ENCODE results near the gene SLC22A4. TPM values are rescaled to one million over a fixed set of nuclear protein-coding genes. Genes with fewer than 3 reads are reported as not detected.

The SLC22A4 gene
- total RNA-seq, 4 donors from 2014 or later, result 1.9 to 4.2 (median 2.5) TPM

DNA sequence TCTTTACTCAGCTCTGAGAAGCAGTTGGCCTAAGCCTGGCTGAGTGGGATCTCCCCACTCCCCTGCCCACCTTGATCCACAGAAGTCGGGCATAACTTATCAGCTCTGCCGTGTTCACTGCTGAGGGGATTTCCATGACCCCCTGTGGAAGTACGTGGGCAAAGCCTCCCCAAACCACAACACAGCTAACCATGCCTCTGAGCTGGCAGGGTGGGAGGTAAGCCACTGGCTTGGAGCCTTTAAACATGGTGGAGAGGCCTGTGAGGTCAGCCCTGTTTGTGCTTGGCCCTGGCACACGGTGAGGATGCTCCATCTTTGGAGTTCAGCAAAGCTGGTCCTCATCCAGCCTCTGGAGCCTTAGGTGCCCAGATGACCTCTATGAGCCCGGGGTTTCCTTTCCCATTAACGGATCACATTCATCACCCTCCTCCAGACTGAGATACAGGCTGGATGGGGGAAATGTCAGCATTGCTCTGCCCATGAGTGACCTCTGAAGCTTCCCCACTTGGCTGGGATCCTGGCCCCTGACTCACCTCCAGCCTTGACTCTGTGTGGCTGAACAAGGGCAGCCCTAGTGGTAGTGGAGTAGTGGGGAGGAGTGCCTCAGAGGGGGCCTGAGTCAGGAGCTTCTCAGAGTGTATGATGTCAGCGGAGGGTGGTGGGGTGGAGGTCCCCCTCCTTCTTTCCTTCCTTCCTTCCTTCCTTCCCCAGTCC, 30.5 kb upstream of the SLC22A4 start:
- WGBS, 2 donors, result 37 to 39% methylated on average over 6 to 7 of the region's 7 CpGs
- Histone ChIP-seq H3K4me1 (peaks cover 0 to 100% (median 91%) of the 10 kb centered on the region in 4 donors), H3K27me3 (no peaks in the 10 kb centered on the region), H3K4me3 (no peak overlapping the region), H3K9me3 (no peaks in the 10 kb centered on the region), H3K36me3 (peaks cover 0 to 13% (median 0%) of the 10 kb centered on the region in 3 donors), H3K27ac (peak overlapping the region; percentile 85 to 98 (median 92))
- TF ChIP-seq EP300 (IDR thresholded peaks at IDR 0.05) (no peak), POLR2A (IDR thresholded peaks at IDR 0.05) (no peak), CTCF (IDR thresholded peaks at IDR 0.05) (no peak)
- DNase-seq (ENCODE audit: low spot score in 2 of 2), result peak in 1 of 2 donors; percentile 8

DNA sequence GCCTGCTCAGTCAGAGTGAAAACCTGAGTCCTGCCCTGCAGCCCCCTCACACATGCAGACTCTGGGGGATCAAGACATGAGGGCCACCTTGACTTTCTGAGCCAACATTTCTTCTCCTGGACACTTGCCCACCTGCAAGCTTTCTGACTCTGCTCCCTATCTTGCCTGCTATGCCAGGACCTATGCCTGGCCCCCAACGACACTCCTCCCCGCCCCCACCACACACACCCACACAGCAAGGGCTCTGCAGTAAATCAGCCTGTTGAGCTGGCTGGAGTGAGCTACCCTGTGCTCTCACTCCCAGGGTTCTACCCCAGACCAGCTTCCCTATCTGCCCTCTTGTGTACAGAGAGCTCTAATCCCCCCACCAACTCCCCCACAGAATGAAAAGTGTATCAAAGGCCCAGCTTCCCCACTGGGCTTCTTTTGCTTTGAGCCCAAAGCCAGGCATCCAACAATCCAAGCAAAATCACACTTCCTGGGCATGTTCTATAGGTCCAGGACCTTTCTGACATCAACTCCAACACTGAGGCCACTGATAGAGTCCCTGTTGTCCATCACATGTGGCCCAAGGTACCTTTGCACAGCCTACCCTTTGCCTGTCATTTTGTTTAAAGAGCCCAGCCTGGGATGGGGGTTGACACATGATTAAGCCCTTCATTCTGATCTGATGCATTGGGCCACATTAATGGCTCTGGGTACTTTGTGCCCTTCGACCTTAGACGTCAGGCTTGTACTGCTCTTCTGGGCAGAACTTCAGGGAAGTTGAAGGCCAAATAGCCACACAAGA, 29.5 kb upstream of the SLC22A4 start:
- peak in 1 of 2 donors; percentile 5 for DNase-seq (ENCODE audit: low spot score in 2 of 2)
- Histone ChIP-seq H3K4me3 (no peak overlapping the region), H3K27ac (peak overlapping the region; percentile 85 to 98 (median 92)), H3K27me3 (no peaks in the 10 kb centered on the region), H3K36me3 (peaks cover 0 to 14% (median 0%) of the 10 kb centered on the region in 3 donors), H3K4me1 (peaks cover 0 to 100% (median 94%) of the 10 kb centered on the region in 4 donors), H3K9me3 (no peaks in the 10 kb centered on the region)
- no peak for TF ChIP-seq CTCF (IDR thresholded peaks at IDR 0.05)
- no peak for TF ChIP-seq EP300 (IDR thresholded peaks at IDR 0.05)
- no peak for TF ChIP-seq POLR2A (IDR thresholded peaks at IDR 0.05)
- WGBS, 2 donors, result 44 to 49% methylated on average over 4 of the region's 4 CpGs

DNA sequence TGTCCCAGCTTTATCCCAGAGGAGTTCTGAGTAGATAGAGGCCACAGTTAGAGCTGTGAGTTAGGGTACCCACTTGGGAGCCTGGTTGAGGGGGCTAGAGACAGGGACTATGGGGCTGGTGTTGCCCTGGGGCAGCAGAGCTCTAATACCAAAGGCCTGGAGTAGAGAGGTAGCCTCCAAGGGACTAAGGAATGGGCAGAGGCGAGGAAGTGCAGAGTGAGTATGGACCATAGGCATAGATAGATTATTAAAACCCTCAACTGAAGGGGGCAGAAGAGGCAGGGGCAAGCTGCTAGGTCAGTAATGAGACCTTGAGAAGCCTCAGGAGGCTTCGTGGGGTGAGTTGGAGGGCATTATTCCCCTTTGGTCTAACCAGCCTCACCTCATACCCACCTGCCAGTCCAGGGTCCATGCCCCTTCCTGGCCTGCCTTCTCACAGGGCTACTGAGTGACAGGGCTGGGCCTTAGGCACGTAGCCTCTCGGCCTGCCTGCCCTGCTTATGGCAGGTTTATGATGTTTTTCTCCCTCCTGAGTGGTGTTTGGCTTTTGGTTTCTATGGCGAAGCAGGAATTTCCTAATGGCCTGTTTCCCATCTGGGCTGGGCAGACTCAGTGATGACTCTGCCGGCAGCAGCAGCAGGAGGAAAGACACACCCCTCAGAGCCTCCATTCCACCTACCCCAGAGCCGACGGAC, 28.7 kb upstream of the SLC22A4 start:
- 20% methylated on average over 8 of the region's 8 CpGs for WGBS, 2 donors
- TF ChIP-seq CTCF (IDR thresholded peaks at IDR 0.05) (peak in 1 of 5 experiments; percentile 13), EP300 (IDR thresholded peaks at IDR 0.05) (peak; percentile 51 to 89), POLR2A (IDR thresholded peaks at IDR 0.05) (peak; percentile 1 to 48)
- Histone ChIP-seq H3K9me3 (no peaks in the 10 kb centered on the region), H3K4me1 (peaks cover 0 to 99% (median 89%) of the 10 kb centered on the region in 4 donors), H3K36me3 (peaks cover 0 to 21% (median 0%) of the 10 kb centered on the region in 3 donors), H3K4me3 (no peak overlapping the region), H3K27ac (peak overlapping the region; percentile 85 to 98 (median 92)), H3K27me3 (no peaks in the 10 kb centered on the region)
- DNase-seq (ENCODE audit: low spot score in 2 of 2), result peak in 1 of 2 donors; percentile 57

DNA sequence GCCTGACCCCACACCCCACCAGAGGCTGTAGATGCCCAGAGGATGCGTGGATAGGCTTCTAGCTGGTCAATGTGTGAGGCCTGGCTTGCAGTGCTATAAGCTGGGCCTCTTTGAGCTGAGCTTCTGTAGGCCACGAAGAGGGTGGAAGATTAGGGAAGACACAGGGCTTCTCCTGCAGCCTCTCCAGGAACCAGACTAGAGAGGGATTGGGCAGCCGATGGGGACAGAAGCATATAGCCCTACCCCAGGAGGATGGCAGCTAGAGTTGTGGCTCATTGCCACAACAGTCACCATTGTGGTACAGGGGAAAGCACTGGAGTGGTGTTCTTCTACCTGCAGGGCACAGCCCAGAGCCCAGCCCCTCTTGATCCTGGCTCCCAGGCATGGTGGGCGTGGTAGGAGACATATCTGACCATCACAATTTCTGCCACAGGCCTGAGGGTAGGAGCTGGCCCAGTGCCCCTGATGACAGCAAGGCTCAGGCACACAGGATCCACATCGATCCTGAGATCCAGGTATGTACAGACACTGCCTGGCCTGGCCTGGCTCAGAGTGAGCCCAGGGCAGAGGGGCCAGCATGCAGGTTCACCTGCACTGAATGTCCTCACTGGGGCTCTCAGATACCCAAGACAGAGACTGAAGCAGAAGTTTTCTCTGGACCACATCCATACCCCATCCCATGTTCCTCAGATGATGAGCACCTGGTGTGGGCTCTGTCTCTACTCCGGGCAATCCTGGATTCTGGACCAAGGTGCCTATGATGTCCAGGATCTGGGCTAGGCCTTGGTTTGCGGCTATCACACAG, 28.0 kb upstream of the SLC22A4 start:
- DNase-seq (ENCODE audit: low spot score in 2 of 2), result peak in 1 of 2 donors; percentile 5
- Histone ChIP-seq H3K4me1 (peaks cover 0 to 99% (median 83%) of the 10 kb centered on the region in 4 donors), H3K9me3 (no peaks in the 10 kb centered on the region), H3K4me3 (no peak overlapping the region), H3K27me3 (no peaks in the 10 kb centered on the region), H3K36me3 (peaks cover 0 to 29% (median 0%) of the 10 kb centered on the region in 3 donors), H3K27ac (peak overlapping the region; percentile 85 to 98 (median 92))
- no peak for TF ChIP-seq EP300 (IDR thresholded peaks at IDR 0.05)
- TF ChIP-seq POLR2A (IDR thresholded peaks at IDR 0.05), result no peak
- TF ChIP-seq CTCF (IDR thresholded peaks at IDR 0.05), result no peak
- 67% methylated on average over 6 to 7 of the region's 7 CpGs for WGBS, 2 donors
